UCSD-AML1 (cell line): ENCODE data around the gene LRRC45.
"Not testable (repeated sequence)": the region's sequence is repeated elsewhere in the genome, so short reads cannot be mapped to it uniquely, and the experiment has no call there.

ENCODE experiments used
- DNase-seq: peaks from one replicate; lab custom pipeline; 2025; ENCODE audit not compliant: unreplicated experiment; lab: John Stamatoyannopoulos, UW

Gene LRRC45

DNA sequence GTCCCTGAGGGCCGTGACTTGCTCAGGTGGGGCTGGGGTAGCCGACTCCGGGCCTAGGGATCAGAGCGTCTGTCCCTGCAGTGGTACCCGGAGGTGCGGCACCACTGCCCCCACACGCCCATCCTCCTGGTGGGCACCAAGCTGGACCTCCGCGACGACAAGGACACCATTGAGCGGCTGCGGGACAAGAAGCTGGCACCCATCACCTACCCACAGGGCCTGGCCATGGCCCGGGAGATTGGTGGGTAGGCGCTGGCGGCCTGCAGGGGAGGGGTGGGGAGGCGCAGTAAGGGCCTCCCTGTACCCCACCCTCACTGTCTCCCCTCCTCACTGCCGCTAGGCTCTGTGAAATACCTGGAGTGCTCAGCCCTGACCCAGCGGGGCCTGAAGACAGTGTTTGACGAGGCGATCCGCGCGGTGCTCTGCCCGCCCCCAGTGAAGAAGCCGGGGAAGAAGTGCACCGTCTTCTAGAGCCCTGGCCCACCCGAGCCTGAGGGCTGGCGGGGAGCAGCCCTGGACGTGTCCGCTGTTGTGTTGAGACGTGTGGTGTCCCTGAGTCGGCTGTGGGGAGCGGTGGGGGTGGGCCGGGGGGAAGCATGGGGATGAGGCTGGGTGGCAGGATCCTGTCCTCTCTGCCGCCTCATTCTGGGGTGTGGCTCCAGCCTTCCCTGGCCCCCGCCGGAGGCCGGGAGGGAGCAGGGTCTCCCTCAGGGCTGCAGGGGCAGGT is 10.4 kb downstream of the LRRC45 start:
- no peak for DNase-seq

DNA sequence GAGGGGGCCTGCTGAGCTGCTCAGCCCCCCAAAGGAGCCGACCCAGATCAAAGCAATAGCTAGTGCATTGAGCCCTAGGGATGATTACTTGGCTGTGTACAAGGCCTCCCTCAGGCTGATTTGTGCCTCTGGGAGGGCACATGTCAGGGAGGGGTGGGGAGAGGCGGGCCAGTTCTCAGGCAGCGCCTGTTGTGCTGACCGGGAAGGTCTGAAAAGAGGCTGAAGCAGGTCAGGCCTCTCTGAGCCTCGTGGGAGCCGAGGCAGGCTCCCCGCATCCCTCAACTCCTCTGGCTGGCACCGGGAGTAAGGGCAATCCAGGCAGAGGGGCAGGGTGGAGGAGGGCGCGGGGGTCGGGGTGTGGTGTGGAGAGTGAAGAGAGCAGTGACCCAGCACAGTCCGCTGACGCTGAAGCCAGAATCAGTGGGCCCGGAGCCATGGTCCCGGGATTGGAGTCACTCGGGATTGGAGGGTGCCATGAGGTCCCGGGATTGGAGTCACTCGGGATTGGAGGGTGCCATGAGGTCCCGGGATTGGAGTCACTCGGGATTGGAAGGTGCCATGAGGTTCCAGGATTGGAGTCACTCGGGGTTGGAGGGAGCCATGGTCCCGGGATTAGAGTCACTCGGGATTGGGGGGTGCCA is 11.4 kb downstream of the LRRC45 start:
- DNase-seq, result no peak

GRCh38 chr17:82035488-82035887 is 12.4 kb downstream of the LRRC45 start:
- DNase-seq, result no peak

- DNase-seq, result no peak
Measured at GRCh38 chr17:82035956-82036633, 13.0 kb downstream of the LRRC45 start.

GRCh38 chr17:82036634-82037091 is 13.6 kb downstream of the LRRC45 start:
- DNase-seq, result no peak

GRCh38 chr17:82037092-82037888 is 14.2 kb downstream of the LRRC45 start, which contains the start of gene DCXR:
DCXR (minus strand) TSS chr17:82037697; CDS start chr17:82037682, 15 bp downstream.
- DNase-seq, result peak; percentile 97

GRCh38 chr17:82037889-82038195 is 14.7 kb downstream of the LRRC45 start:
- no peak for DNase-seq

- DNase-seq, result not testable (repeated sequence)
Measured at GRCh38 chr17:82038796-82039409, 15.8 kb downstream of the LRRC45 start.

- no peak for DNase-seq
Measured at GRCh38 chr17:82039695-82040299, 16.7 kb downstream of the LRRC45 start.

DNA sequence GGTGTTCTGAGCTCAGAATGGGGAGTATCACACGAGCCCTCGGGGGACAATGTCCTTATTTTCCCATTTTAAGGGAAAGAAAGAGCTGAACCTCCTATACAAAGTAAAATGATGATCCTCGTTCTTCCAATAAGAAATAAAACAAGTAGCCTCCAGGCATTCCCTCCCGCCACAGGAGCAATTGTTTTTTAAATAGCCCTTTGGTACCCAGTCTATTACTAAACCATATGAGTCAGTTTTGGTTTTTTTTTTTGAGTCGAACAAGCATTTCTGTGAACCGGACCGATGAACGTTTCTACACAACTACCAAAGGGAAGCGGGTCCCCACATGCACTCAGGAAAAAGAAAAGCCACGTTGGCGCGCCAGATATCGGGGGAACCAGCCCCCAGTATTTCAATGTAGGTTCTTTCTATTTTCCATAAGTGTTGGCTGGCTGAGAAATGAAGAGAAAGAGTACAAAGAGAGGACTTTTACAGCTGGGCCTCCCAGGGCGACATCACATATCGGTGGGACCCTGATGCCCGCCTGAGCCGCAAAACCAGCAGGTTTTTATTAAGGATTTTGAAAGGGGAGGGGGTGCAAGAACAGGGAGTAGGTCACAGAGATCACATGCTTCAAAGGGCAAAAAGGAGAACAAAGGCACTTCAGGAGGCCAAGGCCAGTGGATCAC is 18.2 kb downstream of the LRRC45 start:
- no peak for DNase-seq

DNA sequence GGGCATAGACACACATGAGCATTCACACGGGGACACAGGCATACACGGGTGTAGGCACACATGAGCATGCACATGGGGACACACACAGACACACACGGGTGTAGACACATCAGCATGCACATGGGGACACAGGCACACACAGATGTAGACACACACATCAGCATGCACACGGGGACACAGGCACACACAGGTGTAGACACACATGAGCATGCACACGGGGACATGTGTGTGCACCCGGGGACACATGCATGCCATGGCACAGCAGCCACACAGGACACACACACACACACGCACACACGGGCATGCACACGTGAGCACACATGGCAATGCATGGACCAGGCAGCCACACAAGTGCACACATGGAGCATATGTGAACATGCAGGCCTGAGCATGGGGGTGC is 19.5 kb downstream of the LRRC45 start:
- no peak for DNase-seq

GRCh38 chr17:82043507-82043906 is 20.4 kb downstream of the LRRC45 start:
- no peak for DNase-seq

DNA sequence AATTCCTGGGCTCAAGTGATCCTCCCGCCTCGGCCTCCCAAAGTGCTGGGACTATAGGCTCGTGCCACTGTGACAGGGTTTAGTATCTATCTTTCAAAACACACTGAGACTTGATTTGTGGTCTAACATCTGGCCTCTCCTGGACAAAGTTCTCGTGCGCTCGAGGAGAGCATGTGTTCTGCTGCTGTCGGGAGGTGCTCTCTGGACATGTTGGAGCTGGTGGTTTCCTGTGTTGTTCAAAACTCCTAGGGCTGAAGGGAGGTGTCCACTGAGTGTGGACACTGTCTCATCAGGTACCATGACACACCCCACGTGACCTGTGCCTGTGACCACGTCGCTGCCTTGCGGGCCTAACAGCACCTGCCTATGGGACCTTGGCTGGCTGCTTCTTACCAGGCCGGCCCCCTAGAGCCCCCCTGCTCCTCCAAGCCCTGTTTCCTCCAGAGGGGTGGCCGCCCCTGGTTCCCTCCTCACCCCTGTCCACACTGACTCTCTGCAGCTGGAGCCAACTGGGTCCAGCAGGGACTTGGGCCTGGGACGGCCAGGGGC is 22.9 kb downstream of the LRRC45 start:
- DNase-seq, result no peak

DNA sequence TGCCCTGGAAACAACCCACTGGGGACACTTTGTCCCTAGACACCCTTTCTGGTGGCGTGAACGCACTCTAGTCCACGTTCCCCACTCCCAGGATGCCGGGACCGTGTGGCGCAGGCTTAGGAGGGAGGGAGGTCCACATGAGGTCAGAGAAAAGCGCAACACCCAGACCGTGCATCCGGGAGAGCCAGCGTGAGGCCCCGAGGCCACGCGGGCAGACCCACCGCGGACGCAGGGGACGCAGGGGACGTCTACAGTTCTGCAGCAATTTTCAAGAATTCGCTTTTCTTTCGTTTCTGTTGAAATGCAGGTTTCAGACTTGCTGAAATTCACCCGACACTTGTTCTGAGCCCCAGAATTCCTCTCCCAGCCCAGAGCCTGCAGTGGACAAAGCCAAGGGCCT is 23.8 kb downstream of the LRRC45 start:
- DNase-seq, result no peak

DNA sequence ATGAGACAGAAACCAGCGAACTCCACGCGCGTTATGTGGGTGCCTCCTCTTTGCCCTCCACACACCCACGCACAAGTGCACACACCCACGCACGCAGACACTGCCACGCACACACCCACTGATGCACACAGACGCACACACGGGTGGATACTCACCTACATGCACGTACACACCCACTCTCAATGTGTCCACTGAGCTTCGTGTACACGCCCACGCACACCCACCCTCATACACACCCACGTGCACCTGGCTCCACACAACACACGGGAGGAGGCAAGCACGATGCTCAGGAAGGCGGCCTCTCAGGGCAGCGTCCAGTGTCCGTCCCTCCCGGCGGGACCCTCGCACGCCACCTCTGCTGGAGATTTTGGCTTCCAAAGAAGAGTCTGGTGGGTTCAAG is 24.3 kb downstream of the LRRC45 start:
- DNase-seq, result no peak

GRCh38 chr17:82047914-82048570 is 24.9 kb downstream of the LRRC45 start:
- DNase-seq, result no peak

DNA sequence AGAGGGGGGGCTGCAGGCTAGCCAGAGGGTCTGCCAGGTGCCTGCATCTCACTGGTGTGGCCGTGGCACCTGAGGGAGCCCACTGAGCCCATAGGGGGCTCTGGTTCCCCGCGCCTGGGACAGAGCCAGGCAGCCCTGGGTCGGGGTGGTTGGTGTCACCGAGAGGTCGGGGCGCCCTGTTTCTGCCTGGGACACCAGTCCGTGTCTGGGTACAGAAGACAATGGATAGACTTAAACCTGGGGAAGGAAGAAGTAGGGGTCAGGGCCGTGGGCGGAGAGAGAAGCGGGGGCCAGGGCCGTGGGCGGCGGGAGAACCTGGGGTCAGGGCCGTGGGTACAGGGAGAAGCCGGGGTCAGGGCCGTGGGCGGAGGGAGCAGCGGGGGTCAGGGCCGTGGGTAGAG is 25.5 kb downstream of the LRRC45 start:
- DNase-seq, result no peak

- no peak for DNase-seq
Measured at GRCh38 chr17:82049106-82049505, 26.0 kb downstream of the LRRC45 start.

DNA sequence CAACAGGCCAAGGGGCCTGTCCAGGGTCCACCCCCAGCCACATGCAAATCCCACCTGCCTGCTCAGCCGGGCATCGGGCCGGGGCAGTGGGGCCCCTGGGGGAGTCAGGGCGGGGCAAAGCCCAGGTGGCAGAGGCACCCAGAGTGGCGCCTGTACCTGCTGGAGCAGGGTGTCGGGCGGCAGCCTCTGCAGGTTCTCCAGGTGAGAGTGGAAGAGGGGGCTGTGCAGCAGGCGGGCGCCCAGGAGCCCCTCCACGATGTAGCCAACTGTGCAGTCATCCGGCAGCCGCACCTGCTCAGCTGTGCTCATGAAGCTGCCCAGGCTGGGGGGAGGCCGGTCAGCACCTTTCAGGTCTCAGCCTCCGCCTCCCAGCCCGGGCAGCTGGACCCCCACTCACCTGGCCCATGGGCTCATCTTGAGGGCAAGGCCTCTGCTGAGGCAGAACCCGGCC is 26.4 kb downstream of the LRRC45 start:
- DNase-seq, result no peak
